Natural killer cell (primary cell): ENCODE data around the gene SNX9. TPM values are rescaled to one million over a fixed set of nuclear protein-coding genes. Genes with fewer than 3 reads are reported as not detected.
A peak's percentile ranks its signal among the peaks of the same experiment; 100 is the strongest.

Source experiments
- ATAC-seq, 3 donors: fragments of 150-1000 bp in 2 of 3; fragments of 200-7000 bp in 1 of 3; cut with Tn5 transposase; 1 replicate in 1 of 3; 2 replicates in 2 of 3; pipeline ENCODE4 v1.10.0; 2021; ENCODE audit warnings: mild to moderate bottlenecking in 2 of 3, moderate library complexity in 2 of 3
- DNase-seq, 2 donors: peaks; one replicate each; pipeline versions ENCODE4 v3.0.0 to v3.0.0-alpha.2; 2013 to 2021; ENCODE audit warnings: mixed read lengths in 1 of 2
- H3K27ac ChIP-seq: one replicate; pipeline ENCODE4 v1.5.1; 2013; ENCODE audit warnings: mild to moderate bottlenecking, low read length
- H3K27me3 ChIP-seq: one replicate; pipeline ENCODE4 v1.6.1; 2013; ENCODE audit warnings: low read length; ENCODE audit not compliant: control insufficient read depth, insufficient read depth
- H3K36me3 ChIP-seq: one replicate; pipeline ENCODE4 v1.6.1; 2013; ENCODE audit warnings: low read length; ENCODE audit not compliant: control insufficient read depth, insufficient read depth
- H3K4me1 ChIP-seq: one replicate; pipeline ENCODE4 v1.6.1; 2013; ENCODE audit warnings: low read length; ENCODE audit not compliant: control insufficient read depth, insufficient read depth
- H3K4me3 ChIP-seq: one replicate; pipeline ENCODE4 v1.5.1; 2013; ENCODE audit warnings: low read length
- H3K9me3 ChIP-seq: one replicate; pipeline ENCODE4 v1.6.1; 2013; ENCODE audit warnings: low read length; ENCODE audit not compliant: control insufficient read depth, insufficient read depth
- H3K27ac Mint-ChIP-seq, 2 donors: one replicate each; pipeline ENCODE4 v1.8.0; 2022; ENCODE audit warnings: mild to moderate bottlenecking in 2 of 2, mixed read lengths in 2 of 2, moderate library complexity in 1 of 2
- H3K27me3 Mint-ChIP-seq, 2 donors: one replicate each; pipeline ENCODE4 v1.8.0; 2022; ENCODE audit warnings: low read depth in 2 of 2, mixed read lengths in 2 of 2
- H3K36me3 Mint-ChIP-seq: one replicate; pipeline ENCODE4 v1.8.0; 2022; ENCODE audit warnings: mixed read lengths
- H3K4me1 Mint-ChIP-seq, 2 donors: one replicate each; pipeline ENCODE4 v1.8.0; 2022; ENCODE audit warnings: mixed read lengths in 2 of 2
- H3K4me3 Mint-ChIP-seq: one replicate; pipeline ENCODE4 v1.8.0; 2022; ENCODE audit warnings: mild to moderate bottlenecking, moderate library complexity, mixed read lengths
- H3K9me3 Mint-ChIP-seq, 2 donors: one replicate each; pipeline ENCODE4 v1.8.0; 2022; ENCODE audit warnings: mixed read lengths in 2 of 2
- WGBS: methylation state at CpG from one replicate; pipeline ENCODE4 v1.1.7; 2013; ENCODE audit warnings: missing lambda C conversion rate; ENCODE audit not compliant: insufficient coverage; 5-methylcytosine and 5-hydroxymethylcytosine counted together
- intact Hi-C: fragments of 100-400 bp; cut with micrococcal nuclease; formaldehyde crosslinking; loops from one replicate; pipeline ENCODE4 v1.14.2; 2022
- total RNA-seq, 4 donors: library from RNA; stranded (reverse); fragments of 120-200 nt in 1 of 4; gene quantifications; one replicate each; pipeline versions ENCODE4 v1.2.3 to v1.2.4, GENCODE V29; 2013 to 2022
- TF ChIP-seq, protein P1 (sequence below): fragments of 200-600 bp; IDR thresholded peaks from one replicate; pipeline ENCODE4 v1.8.0; 2022; ENCODE audit warnings: antibody characterized with exemption

Gene SNX9
- total RNA-seq, 3 donors from 2014 or later (not counting 1 experiment from before 2014, with no cell fraction given): 6.0 to 9.7 (median 7.3) TPM

DNA sequence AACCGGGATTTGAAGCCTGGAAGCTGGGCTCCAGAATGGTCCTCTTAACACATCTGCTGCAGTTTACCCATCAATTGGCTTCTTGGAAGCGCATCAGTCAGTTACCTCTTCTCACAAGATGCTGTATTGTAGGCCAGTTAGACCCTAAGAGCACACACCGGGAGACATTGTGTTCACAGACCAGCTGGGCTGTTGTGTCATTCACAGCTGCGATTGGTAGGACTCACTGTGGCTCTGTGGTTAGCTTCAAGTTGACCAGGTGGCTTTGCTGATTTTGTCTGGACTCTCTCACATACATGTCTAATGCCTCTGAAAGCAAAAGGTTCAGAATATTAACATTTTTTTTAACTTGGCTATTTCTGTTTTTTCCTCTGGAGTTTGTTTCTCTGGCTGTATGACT is 64.8 kb downstream of the SNX9 start:
- Mint-ChIP-seq H3K27ac (no peak overlapping the region), H3K36me3 (peaks cover 14% of the 10 kb centered on the region), H3K9me3 (no peaks in the 10 kb centered on the region), H3K27me3 (peaks cover 8 to 18% of the 10 kb centered on the region in 2 donors), H3K4me1 (peaks cover 6 to 23% of the 10 kb centered on the region in 2 donors), H3K4me3 (no peak overlapping the region)
- WGBS: 67% methylated on average over 4 of the region's 4 CpGs
- Histone ChIP-seq H3K36me3 (no peaks in the 10 kb centered on the region), H3K27me3 (no peaks in the 10 kb centered on the region), H3K4me1 (peaks cover 11% of the 10 kb centered on the region), H3K9me3 (no peaks in the 10 kb centered on the region), H3K27ac (no peak overlapping the region), H3K4me3 (no peak overlapping the region)
- TF ChIP-seq, protein P1, sequence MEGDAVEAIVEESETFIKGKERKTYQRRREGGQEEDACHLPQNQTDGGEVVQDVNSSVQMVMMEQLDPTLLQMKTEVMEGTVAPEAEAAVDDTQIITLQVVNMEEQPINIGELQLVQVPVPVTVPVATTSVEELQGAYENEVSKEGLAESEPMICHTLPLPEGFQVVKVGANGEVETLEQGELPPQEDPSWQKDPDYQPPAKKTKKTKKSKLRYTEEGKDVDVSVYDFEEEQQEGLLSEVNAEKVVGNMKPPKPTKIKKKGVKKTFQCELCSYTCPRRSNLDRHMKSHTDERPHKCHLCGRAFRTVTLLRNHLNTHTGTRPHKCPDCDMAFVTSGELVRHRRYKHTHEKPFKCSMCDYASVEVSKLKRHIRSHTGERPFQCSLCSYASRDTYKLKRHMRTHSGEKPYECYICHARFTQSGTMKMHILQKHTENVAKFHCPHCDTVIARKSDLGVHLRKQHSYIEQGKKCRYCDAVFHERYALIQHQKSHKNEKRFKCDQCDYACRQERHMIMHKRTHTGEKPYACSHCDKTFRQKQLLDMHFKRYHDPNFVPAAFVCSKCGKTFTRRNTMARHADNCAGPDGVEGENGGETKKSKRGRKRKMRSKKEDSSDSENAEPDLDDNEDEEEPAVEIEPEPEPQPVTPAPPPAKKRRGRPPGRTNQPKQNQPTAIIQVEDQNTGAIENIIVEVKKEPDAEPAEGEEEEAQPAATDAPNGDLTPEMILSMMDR: no peak
- DNase-seq (no peak), ATAC-seq (no peak)
- intact Hi-C loops: no loop called here

- H3K27ac Mint-ChIP-seq: peak overlapping the region in 1 of 2 donors; percentile 1
- peaks cover 8 to 18% of the 10 kb centered on the region in 2 donors for H3K27me3 Mint-ChIP-seq
- H3K27me3 ChIP-seq: no peaks in the 10 kb centered on the region
- H3K4me3 ChIP-seq: no peak overlapping the region
- WGBS: 65% methylated on average over 9 of the region's 9 CpGs
- TF ChIP-seq, protein P1: no peak
- ATAC-seq (peak in 1 of 3 donors; percentile 67), DNase-seq (peak in 1 of 2 donors; percentile 26)
- no peaks in the 10 kb centered on the region for H3K9me3 Mint-ChIP-seq
- no peaks in the 10 kb centered on the region for H3K9me3 ChIP-seq
- no peak overlapping the region for H3K4me3 Mint-ChIP-seq
- peaks cover 14% of the 10 kb centered on the region for H3K36me3 Mint-ChIP-seq
- peaks cover 5% of the 10 kb centered on the region for H3K4me1 ChIP-seq
- intact Hi-C loops: no loop called here
- H3K27ac ChIP-seq: no peak overlapping the region
- H3K36me3 ChIP-seq: no peaks in the 10 kb centered on the region
- peaks cover 6 to 11% of the 10 kb centered on the region in 2 donors for H3K4me1 Mint-ChIP-seq
Observed at GRCh38 chr6:157891544-157892362, 68.7 kb downstream of the SNX9 start.

DNA sequence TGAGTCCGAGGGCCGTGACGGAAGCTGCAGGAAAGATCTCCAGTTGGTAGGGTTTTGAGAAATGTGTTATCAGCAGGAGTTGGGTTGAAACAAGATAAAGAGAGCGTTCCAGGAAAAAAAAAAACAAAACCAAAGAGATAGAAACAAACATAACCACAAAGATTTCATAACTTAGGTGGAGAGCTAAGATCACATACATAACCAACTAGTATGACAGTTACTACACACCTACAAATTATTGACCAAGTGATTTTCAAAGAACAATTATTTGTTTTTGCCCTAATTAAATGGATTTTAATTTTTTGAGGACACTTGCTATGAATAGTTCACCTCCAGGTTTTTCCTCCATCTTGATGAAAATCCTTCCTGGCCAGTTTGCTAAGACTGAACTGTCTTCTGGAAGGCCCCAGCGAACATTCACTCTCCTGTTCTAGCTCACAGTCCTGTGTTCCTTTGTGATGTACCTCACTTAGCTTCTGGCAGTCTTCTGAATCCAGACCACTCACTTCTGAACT is 69.4 kb downstream of the SNX9 start:
- TF ChIP-seq, protein P1: no peak
- Mint-ChIP-seq H3K27ac (peak overlapping the region in 1 of 2 donors; percentile 1), H3K4me3 (no peak overlapping the region), H3K9me3 (no peaks in the 10 kb centered on the region), H3K27me3 (peaks cover 8 to 15% of the 10 kb centered on the region in 2 donors), H3K36me3 (peaks cover 13% of the 10 kb centered on the region), H3K4me1 (peaks cover 6 to 11% of the 10 kb centered on the region in 2 donors)
- Histone ChIP-seq H3K4me1 (peaks cover 5% of the 10 kb centered on the region), H3K4me3 (no peak overlapping the region), H3K27ac (no peak overlapping the region), H3K36me3 (no peaks in the 10 kb centered on the region), H3K27me3 (no peaks in the 10 kb centered on the region), H3K9me3 (no peaks in the 10 kb centered on the region)
- WGBS: 84% methylated on average over 4 of the region's 5 CpGs
- DNase-seq (no peak), ATAC-seq (peak in 1 of 3 donors; percentile 55)
- intact Hi-C loops: no loop called here
